ENCODE results near the gene HNF1B.

DNA sequence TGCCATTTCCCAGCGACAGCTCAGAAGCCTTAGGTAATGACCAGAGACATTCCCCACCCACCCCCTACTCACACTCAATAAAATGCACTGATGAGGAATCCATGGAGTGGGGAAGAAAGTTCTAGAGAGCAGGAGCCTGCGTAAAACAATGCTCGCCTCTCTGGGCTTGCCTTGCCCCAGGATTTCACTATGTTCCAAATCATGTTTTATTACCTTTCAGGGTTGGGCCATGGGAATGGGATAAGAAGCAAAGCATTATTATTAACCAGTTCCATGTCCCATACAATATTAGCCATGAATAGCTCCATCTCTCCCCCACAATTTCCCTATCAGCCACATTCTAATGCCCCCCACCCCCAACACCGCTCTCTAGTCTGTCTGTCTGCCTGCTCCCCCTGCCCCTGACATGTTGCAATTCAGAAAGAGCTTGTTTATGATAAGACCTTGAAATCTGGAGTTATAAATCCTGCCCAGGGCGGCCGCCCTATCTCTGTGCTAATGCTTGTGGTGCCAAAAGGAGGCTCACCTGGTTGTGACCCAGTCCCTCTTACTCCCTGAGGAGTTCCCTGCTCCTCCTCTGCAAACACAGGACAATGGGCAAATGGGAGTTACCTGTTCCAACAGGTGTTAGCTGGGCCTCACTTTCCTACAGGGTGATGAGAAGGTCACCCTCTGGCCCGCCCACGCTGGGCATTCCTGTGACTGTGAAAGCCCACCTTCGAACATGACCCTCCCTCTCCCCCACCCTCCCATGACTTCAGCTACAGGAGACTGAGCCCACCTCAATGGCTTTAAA lies 73.6 kb downstream of the HNF1B start:
- TF ChIP-seq EZH2 (IDR thresholded peaks at IDR 0.05; ENCODE audit: borderline replicate concordance, low read length) = no peak
- no peak for TF ChIP-seq CTCF (IDR thresholded peaks at IDR 0.05; ENCODE audit: low read length)
